UCSD-AML1 (cell line): ENCODE results near the gene ANKRD40.

ENCODE experiments used
- DNase-seq: peaks from one replicate; lab custom pipeline; 2025; ENCODE audit not compliant: unreplicated experiment; lab: John Stamatoyannopoulos, UW

The ANKRD40 gene

DNA sequence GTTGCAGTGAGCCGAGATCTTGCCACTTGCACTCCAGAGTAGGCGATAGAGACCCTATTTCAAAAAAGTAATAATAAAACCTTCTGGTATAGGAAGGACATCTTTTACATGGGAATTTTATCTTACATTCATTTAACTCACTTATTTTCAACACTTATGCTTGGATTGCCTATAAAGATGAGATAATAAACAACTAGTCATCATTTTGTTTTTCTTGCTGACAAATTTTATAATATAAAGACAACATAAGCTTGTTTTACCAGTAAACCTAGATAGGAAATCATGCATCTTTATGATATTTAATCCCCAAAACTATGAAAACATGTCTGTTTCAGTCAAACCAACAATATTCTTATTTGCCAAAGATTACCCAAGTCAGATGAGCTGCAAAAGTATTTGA, 56.1 kb downstream of the ANKRD40 start:
- no peak for DNase-seq

DNA sequence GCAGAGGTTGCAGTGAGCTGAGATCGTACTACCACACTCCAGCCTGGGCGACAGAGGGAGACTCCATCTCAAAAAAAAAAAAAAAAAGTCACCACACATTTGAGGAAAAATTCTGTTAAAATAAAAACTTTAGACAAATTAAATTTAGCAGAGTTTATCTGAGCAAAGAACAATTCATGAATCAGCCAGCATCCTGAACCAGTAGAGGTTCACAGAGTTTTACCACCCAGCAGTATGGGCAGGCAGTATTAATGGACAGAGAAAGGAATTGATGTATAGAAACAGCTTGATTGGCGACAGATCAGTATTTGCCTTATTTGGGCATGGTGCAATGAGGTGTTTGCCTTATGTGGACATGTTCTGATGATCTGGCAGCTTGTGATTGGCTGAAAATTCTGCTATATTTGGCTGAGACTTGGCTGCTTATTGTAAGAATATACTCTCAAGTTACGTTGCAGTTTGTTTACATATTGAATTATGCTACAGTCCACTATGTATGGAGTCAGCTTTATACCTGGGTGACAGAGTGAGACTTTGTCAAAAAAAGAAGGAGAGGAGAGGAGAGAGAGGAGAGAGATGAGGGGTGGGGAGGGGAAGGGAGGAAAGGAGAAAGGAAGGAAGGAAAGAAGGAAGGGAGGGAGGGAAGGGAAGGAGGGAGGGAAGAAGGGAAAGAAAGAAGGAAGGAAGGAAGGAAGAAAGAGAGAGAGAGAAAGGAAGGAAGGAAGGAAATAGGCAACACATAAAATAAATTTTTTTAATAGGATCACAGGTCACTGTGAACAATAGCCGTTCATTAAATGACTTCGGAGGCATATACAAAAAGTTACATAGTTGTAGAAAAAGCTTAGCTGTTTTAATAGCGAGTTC, 58.4 kb downstream of the ANKRD40 start:
- no peak for DNase-seq

DNA sequence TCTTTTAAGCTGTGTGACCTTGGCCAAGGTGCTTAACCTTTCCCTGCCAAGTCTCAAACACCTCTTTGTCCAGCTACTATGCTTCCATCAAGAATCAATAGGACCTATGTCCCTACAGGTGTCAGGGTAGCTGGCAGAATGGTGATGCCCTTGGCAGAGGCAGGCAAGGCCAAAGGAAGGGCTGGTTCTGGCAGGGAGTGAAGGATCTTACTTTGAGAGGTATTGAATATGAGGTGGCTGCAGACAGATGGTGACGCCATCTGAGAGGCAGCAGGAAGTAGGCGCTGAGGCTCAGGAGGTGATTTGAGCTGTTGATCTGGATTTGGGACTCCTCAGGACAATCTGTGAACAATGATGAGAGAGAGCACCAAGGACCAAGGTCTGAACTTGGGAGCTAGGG, 60.5 kb downstream of the ANKRD40 start:
- DNase-seq, result no peak

DNA sequence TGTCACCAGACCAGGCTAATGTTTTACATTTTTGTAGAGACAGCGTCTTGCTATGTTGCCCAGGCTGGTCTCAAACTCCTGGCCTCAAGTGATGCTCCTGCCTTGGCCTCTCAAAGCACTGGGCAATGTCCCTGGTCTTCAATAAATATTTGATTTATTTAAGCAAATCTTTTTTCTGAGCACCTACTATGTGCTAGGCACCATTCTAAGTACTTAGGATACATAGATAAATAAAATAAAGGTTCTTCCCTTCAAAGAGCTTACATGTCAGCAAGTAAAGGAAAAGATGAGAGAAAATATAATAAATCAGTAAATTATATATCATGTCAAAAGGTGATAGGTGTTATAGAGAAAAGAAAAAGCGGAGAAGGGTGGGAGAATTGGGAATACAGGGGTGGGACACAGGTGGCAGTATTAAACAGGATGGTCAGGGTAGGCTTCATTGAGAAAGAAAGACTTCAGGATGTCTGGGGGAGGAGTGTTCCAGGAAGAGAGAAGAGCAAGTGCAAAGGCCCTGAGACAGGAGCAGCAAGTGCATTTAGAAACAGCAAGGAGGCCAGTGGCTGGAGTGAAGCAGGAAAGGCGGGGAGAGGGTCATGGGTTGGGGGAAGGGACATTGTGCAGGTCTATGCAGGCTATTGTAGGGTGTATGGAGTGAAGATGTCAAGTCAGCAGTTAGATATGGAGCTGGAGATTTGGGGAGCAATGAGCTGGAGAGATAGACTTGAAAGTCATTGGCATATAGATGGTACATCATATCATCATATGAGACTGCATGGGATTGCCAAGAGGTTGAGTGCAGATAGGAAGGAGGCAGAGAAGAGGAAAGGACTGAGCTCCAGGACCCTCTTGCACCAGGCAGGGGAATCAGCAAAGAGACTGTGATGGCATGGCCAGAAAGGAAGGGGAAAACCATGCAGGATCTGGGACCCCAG, 61.7 kb downstream of the ANKRD40 start:
- no peak for DNase-seq
